ENCODE measurements around the gene ARMCX2. TPM values are rescaled to one million over a fixed set of nuclear protein-coding genes. Genes with fewer than 3 reads are reported as not detected.

Gene ARMCX2
- total RNA-seq, 2 donors from 2014 or later: 14.2 to 18.4 TPM

- no peak overlapping the region for H3K4me3 ChIP-seq
- no peaks in the 10 kb centered on the region for H3K4me1 ChIP-seq
- H3K27me3 ChIP-seq: no peaks in the 10 kb centered on the region
- ATAC-seq (no peak), DNase-seq (no peak)
- TF ChIP-seq POLR2A (IDR thresholded peaks at IDR 0.05): no peak
- TF ChIP-seq CTCF (IDR thresholded peaks at IDR 0.05): no peak
- 43 to 52% methylated on average over 1 of the region's 1 CpG for WGBS, 2 donors
- H3K9me3 ChIP-seq: no peaks in the 10 kb centered on the region
- intact Hi-C loops (cut with DNase I): no loop called here
- no peaks in the 10 kb centered on the region for H3K36me3 ChIP-seq (replicated peaks in 1 of 2; ENCODE audit: insufficient read depth in 1 of 2, low read depth in 2 of 2)
- no peak overlapping the region for H3K27ac ChIP-seq
Measured at GRCh38 chrX:101642093-101642492, 17.6 kb downstream of the ARMCX2 start.

GRCh38 chrX:101639583-101639982 is 20.1 kb downstream of the ARMCX2 start:
- H3K27ac ChIP-seq: no peak overlapping the region
- H3K9me3 ChIP-seq: no peaks in the 10 kb centered on the region
- intact Hi-C loops (cut with DNase I): no loop called here
- DNase-seq (no peak), ATAC-seq (no peak)
- H3K4me1 ChIP-seq: no peaks in the 10 kb centered on the region
- TF ChIP-seq CTCF (IDR thresholded peaks at IDR 0.05) (no peak), POLR2A (IDR thresholded peaks at IDR 0.05) (no peak)
- H3K36me3 ChIP-seq (replicated peaks in 1 of 2; ENCODE audit: insufficient read depth in 1 of 2, low read depth in 2 of 2): no peaks in the 10 kb centered on the region
- no peak overlapping the region for H3K4me3 ChIP-seq
- no peaks in the 10 kb centered on the region for H3K27me3 ChIP-seq

GRCh38 chrX:101619364-101619763 is 40.3 kb downstream of the ARMCX2 start:
- H3K27me3 ChIP-seq: no peaks in the 10 kb centered on the region
- peaks cover 12% of the 10 kb centered on the region for H3K4me1 ChIP-seq
- no peaks in the 10 kb centered on the region for H3K36me3 ChIP-seq (replicated peaks in 1 of 2; ENCODE audit: insufficient read depth in 1 of 2, low read depth in 2 of 2)
- TF ChIP-seq POLR2A (IDR thresholded peaks at IDR 0.05) (no peak), CTCF (IDR thresholded peaks at IDR 0.05) (no peak)
- intact Hi-C loops (cut with DNase I): no loop called here
- DNase-seq (peak in 1 of 4 donors; percentile 26), ATAC-seq (no peak)
- H3K9me3 ChIP-seq: no peaks in the 10 kb centered on the region
- H3K4me3 ChIP-seq: no peak overlapping the region
- H3K27ac ChIP-seq: no peak overlapping the region

- TF ChIP-seq POLR2A (IDR thresholded peaks at IDR 0.05): peak in 2 of 3 donors; percentile 50 to 59
- peak in 6 of 7 experiments; percentile 6 to 47 (median 32) for TF ChIP-seq CTCF (IDR thresholded peaks at IDR 0.05)
- H3K27ac ChIP-seq: peak within 1 kb of the TSS; percentile 74 to 83 (median 79)
- peak; percentile 89 for ATAC-seq
- DNase-seq: peak; percentile 69 to 83 (median 80)
- intact Hi-C loops (cut with DNase I): no loop called here
- no peaks in the 10 kb centered on the region for H3K9me3 ChIP-seq
- WGBS, 2 donors: 0 to 3% methylated on average over 13 to 15 of the region's 39 CpGs
- no peaks in the 10 kb centered on the region for H3K27me3 ChIP-seq
- peak within 1 kb of the TSS; percentile 22 to 43 for H3K4me3 ChIP-seq
- peaks cover 9% of the 10 kb centered on the region for H3K4me1 ChIP-seq
- no peaks in the 10 kb centered on the region for H3K36me3 ChIP-seq (replicated peaks in 1 of 2; ENCODE audit: insufficient read depth in 1 of 2, low read depth in 2 of 2)
Measured at GRCh38 chrX:101617211-101618191, 42.1 kb downstream of the ARMCX2 start, which contains the start of gene ARMCX6. TSS of gene ARMCX6 (minus strand) at chrX:101618000. CDS start at chrX:101616620, 1,380 bp downstream.
